Measurements from ENCODE around the gene ALDH5A1.

Gene ALDH5A1

DNA sequence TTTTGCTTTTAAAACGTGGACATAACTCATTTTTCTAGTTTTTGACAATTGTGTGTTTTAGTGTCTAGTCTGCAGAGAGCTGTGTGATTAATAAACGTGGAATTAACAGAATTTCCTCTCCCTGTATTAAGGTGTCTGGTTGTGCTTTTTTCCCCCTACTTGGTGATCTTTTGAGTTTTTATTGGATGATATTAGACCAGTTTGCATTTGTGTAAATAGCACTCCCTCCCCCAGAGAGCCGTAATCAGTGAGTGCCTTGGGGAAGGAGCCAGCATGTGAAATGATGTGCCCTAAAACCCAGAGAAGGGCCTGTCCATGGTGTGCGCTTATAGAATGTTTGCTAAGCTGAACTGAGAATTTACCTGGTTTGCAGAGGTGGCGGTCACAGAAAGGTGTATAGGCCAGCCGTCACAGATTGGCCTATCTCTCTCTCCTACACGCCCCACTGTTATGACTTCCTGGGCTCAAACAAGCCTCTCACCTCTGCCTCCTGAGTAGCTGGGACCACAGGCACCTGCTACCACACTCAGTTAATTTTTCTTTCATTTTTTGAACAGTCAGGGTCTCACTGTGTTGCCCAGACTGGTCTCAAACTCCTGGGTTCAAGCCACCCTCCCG lies 42.4 kb downstream of the ALDH5A1 start:
- TF ChIP-seq POLR2AphosphoS5 (IDR thresholded peaks at IDR 0.05; ENCODE audit: low read depth, low read length): no peak
- TF ChIP-seq, protein P1, sequence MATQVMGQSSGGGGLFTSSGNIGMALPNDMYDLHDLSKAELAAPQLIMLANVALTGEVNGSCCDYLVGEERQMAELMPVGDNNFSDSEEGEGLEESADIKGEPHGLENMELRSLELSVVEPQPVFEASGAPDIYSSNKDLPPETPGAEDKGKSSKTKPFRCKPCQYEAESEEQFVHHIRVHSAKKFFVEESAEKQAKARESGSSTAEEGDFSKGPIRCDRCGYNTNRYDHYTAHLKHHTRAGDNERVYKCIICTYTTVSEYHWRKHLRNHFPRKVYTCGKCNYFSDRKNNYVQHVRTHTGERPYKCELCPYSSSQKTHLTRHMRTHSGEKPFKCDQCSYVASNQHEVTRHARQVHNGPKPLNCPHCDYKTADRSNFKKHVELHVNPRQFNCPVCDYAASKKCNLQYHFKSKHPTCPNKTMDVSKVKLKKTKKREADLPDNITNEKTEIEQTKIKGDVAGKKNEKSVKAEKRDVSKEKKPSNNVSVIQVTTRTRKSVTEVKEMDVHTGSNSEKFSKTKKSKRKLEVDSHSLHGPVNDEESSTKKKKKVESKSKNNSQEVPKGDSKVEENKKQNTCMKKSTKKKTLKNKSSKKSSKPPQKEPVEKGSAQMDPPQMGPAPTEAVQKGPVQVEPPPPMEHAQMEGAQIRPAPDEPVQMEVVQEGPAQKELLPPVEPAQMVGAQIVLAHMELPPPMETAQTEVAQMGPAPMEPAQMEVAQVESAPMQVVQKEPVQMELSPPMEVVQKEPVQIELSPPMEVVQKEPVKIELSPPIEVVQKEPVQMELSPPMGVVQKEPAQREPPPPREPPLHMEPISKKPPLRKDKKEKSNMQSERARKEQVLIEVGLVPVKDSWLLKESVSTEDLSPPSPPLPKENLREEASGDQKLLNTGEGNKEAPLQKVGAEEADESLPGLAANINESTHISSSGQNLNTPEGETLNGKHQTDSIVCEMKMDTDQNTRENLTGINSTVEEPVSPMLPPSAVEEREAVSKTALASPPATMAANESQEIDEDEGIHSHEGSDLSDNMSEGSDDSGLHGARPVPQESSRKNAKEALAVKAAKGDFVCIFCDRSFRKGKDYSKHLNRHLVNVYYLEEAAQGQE (IDR thresholded peaks at IDR 0.05; ENCODE audit: insufficient read depth in 1 of 2, low read depth in 2 of 2, low read length in 2 of 2): no peak
- TF ChIP-seq TAF1 (IDR thresholded peaks at IDR 0.05; ENCODE audit: borderline replicate concordance, insufficient read depth, low read length): no peak
- TF ChIP-seq FOXP2 (optimal IDR thresholded peaks at IDR 0.05; ENCODE audit: borderline replicate concordance, extremely low read depth, extremely low read length, insufficient read depth): no peak
- TF ChIP-seq SIN3A (IDR thresholded peaks at IDR 0.05; ENCODE audit: borderline replicate concordance, insufficient read depth, low read length): no peak

GRCh38 chr6:24537771-24538385 lies 43.1 kb downstream of the ALDH5A1 start:
- TF ChIP-seq TAF1 (IDR thresholded peaks at IDR 0.05; ENCODE audit: borderline replicate concordance, insufficient read depth, low read length) (no peak), FOXP2 (optimal IDR thresholded peaks at IDR 0.05; ENCODE audit: borderline replicate concordance, extremely low read depth, extremely low read length, insufficient read depth) (no peak), POLR2AphosphoS5 (IDR thresholded peaks at IDR 0.05; ENCODE audit: low read depth, low read length) (no peak)
- TF ChIP-seq, protein P1 (IDR thresholded peaks at IDR 0.05; ENCODE audit: insufficient read depth in 1 of 2, low read depth in 2 of 2, low read length in 2 of 2): no peak

DNA sequence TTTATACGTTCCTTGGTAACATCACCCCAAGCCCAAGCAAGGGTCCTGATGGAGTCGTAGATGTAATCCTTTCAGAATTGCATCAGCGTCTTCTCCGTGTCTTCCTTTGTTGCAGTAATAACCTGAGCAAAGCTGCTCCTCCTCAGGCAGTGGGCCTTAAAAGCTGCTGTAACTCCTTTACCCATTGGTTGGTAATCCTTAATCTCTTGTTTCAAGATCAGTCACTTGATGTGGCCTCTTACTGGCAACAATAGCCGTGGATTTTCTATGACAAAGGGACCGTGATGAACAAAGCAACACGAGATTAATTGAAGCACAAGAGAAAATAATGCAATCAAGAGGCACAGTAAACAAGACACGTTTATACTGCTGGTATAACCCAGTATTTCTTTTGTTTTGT lies 44.6 kb downstream of the ALDH5A1 start:
- TF ChIP-seq SIN3A (IDR thresholded peaks at IDR 0.05; ENCODE audit: borderline replicate concordance, insufficient read depth, low read length) (no peak), TAF1 (IDR thresholded peaks at IDR 0.05; ENCODE audit: borderline replicate concordance, insufficient read depth, low read length) (no peak), FOXP2 (optimal IDR thresholded peaks at IDR 0.05; ENCODE audit: borderline replicate concordance, extremely low read depth, extremely low read length, insufficient read depth) (no peak), POLR2AphosphoS5 (IDR thresholded peaks at IDR 0.05; ENCODE audit: low read depth, low read length) (no peak)
- TF ChIP-seq, protein P1 (IDR thresholded peaks at IDR 0.05; ENCODE audit: insufficient read depth in 1 of 2, low read depth in 2 of 2, low read length in 2 of 2): no peak

- TF ChIP-seq FOXP2 (optimal IDR thresholded peaks at IDR 0.05; ENCODE audit: borderline replicate concordance, extremely low read depth, extremely low read length, insufficient read depth) (no peak), TAF1 (IDR thresholded peaks at IDR 0.05; ENCODE audit: borderline replicate concordance, insufficient read depth, low read length) (no peak), POLR2AphosphoS5 (IDR thresholded peaks at IDR 0.05; ENCODE audit: low read depth, low read length) (no peak), SIN3A (IDR thresholded peaks at IDR 0.05; ENCODE audit: borderline replicate concordance, insufficient read depth, low read length) (no peak)
- TF ChIP-seq, protein P1 (IDR thresholded peaks at IDR 0.05; ENCODE audit: insufficient read depth in 1 of 2, low read depth in 2 of 2, low read length in 2 of 2): no peak
Measured at GRCh38 chr6:24540197-24540596, 45.4 kb downstream of the ALDH5A1 start.

Measured in PFSK-1 (cell line).